ENCODE results near the gene PRDM11. TPM values are rescaled to one million over a fixed set of nuclear protein-coding genes. Genes with fewer than 3 reads are reported as not detected.

Gene PRDM11
- total RNA-seq, 1 experiment from 2014 or later: 14.7 TPM

DNA sequence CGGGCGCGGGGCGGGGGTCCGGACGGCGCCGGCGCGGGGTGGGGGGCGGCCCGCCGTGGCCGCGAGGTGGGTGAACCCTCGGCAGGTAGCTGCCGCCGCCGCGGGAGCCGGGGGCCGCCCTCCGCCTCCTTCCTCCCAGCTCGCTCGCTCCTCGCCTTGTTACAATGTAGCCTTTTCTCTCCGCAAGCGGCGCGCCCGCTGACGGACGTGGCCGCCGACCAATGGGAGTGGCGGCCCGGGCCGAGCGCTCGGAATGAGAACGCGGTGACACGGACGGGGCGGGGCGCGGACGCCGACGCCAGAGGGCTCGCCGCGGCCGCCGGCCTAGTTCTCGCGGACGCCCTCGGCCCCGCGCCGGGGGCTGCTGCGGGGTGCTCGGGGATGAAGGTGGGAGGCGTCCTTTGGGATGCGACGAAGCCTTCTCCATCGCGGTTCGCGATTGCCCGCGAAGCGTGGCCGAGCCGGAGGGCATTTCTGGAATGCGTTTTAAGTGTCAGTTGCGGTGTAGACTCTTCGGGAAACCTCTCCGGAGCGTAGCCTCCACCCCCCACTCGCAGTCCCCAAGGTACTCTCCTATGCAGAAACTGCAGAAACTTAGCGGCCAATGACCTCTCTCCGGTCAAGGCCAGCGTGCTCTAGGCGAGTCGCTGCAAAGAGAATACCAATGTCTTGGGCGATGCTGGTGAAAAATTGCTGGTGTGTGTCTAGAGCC, 734 bp downstream of the PRDM11 start:
- Histone ChIP-seq H3K36me3 (no peaks in the 10 kb centered on the region), H3K4me1 (no peaks in the 10 kb centered on the region), H3K4me3 (peak overlapping the region; percentile 67), H3K27me3 (no peaks in the 10 kb centered on the region), H3K9me3 (replicated peaks) (no peaks in the 10 kb centered on the region), H3K27ac (peak overlapping the region; percentile 31; the same call in 1 of the 2 replicates)
- peak; percentile 94 to 95 for DNase-seq

DNA sequence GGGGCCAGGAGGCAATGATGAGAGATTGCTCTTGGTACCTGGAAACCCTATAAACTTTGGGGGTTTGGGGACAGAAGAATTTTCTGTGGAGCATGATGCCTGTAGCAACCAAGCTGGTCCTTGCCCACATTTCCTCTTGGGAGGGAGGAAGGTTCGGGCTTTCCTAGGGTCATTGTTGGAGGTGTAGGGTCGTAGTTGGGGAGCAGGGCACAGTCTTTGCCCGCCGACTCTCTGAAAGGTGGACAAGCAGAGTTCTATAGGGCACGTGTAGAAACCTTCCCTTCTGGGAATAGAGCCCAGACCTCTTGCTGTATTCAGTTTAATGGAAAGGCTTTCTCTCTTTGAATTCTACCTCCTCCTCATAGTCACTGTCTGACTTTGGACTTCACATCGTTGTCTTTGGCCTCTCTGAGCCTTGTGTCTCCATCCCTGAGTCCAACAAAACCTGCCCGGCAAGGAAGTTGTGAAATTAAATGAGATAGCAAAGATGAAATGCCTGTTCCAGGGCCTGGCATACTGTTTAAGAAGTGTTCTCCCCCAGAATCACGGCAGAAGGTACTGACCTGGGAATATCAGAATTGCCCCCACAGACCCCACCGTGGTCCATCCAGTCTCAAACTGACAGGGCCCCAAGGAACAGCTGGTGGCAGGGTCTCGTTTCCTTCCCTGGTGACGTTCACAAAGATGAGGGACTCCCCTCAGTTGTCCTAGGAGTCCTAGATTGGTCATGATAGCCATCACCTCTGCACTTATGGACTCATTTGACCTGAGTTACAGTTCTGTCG, 1.6 kb downstream of the PRDM11 start:
- no peaks in the 10 kb centered on the region for H3K36me3 ChIP-seq
- no peaks in the 10 kb centered on the region for H3K9me3 ChIP-seq (replicated peaks)
- no peaks in the 10 kb centered on the region for H3K4me1 ChIP-seq
- H3K27me3 ChIP-seq: no peaks in the 10 kb centered on the region
- peak overlapping the region; percentile 67 for H3K4me3 ChIP-seq
- no peak overlapping the region for H3K27ac ChIP-seq
- DNase-seq: no peak

DNA sequence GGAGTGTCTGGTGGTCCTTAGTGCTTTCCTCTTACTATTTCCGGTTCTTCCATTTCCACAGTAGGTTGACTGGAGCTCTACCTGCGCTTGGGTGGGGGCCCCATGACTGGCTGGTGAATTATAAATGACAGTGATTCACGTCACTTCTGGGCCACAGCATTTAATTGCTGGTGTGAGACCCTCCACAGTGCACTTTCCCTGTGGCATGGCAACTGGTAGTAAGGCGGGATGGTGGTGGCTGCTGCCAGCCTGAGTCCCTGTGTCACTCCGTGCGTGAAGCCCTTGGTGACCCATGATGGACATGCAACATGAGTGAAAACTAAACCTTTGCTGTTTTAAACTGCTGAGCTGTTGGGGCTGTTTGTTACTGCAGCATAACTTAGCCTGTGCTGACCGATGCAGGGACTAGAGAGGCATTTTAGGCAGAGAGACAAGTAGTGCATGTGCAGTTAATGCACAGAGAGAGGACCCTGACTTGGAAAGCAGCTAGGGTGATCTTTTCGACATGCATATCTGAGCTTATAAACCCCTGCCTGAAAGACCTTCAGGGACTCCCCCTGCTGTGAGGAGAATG, 3.1 kb downstream of the PRDM11 start:
- Histone ChIP-seq H3K4me1 (no peaks in the 10 kb centered on the region), H3K27me3 (no peaks in the 10 kb centered on the region), H3K36me3 (no peaks in the 10 kb centered on the region), H3K27ac (no peak overlapping the region), H3K9me3 (replicated peaks) (no peaks in the 10 kb centered on the region), H3K4me3 (no peak overlapping the region)
- no peak for DNase-seq

DNA sequence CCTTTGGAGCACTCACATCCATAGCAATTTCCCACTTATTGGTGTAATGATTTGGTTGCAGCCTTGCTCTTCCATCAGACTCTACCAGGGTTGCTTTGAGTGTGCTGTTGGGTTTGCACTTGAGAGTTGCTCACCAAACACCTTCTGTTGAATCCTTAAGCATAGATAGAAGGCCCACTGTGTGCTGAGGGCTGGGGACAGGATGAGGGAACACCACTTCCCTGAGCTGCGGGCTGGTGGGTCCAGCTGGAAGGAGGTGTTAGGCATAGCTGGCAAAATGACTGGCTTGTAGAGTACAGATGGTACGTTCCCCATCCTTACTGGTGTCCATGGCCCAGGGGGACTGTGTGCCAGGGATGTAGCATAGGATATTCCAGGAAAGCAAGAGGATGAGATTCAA, 3.9 kb downstream of the PRDM11 start:
- H3K4me1 ChIP-seq: no peaks in the 10 kb centered on the region
- no peaks in the 10 kb centered on the region for H3K9me3 ChIP-seq (replicated peaks)
- no peak overlapping the region for H3K4me3 ChIP-seq
- no peak overlapping the region for H3K27ac ChIP-seq
- H3K27me3 ChIP-seq: no peaks in the 10 kb centered on the region
- H3K36me3 ChIP-seq: no peaks in the 10 kb centered on the region
- no peak for DNase-seq

DNA sequence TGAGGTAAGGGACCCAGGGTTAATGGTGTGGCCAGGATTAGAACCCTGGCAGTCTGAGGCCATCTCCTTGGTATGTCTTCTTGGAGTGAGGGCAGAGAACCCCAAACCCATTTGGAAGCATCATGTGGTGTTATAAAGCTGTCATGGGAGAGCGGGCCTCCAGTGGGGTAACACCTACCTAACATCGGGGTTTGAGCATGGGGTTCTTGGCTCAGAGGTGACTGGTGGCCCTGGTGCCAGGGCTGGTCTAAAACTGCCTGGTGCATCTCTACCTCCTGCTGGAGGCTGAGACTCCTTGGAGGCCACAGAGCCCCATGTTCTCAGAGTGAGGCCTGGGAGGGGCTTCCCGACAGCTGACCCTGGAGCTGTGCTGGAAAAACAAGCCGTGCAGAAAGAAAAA, 4.5 kb downstream of the PRDM11 start:
- Histone ChIP-seq H3K27me3 (no peaks in the 10 kb centered on the region), H3K4me1 (no peaks in the 10 kb centered on the region), H3K36me3 (no peaks in the 10 kb centered on the region), H3K27ac (no peak overlapping the region), H3K9me3 (replicated peaks) (no peaks in the 10 kb centered on the region), H3K4me3 (no peak overlapping the region)
- no peak for DNase-seq

DNA sequence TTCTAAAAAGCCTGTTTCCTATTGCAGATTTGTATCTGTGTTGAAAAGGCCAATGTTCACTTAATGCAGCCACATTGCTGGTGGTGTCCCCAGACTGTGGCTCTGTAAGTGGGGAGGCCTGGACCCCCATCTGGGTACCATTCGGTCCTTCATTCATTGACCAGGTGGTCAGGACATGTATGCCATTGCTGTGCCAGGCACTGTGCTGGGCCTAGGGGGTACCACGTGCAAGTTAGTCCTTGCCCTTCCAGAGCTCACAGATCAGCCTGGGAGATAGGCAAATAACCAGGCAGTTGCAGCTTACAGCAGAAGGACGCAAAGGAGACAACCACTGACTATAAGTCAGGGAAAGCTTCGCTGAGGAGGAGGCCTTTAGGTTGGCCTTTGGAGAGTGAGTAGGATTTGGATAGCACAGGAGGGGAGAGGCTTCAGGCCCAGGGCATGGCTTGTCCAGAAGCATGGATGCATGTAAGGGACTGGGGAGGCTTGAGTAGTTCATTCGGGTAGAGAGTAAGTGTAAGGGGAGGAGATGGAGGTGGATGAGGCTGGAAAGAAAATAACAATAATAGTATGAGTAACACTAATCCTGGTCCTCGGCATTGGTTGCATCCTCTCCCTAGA, 5.0 kb downstream of the PRDM11 start:
- Histone ChIP-seq H3K4me3 (no peak overlapping the region), H3K27me3 (no peaks in the 10 kb centered on the region), H3K27ac (no peak overlapping the region), H3K36me3 (no peaks in the 10 kb centered on the region), H3K4me1 (no peaks in the 10 kb centered on the region), H3K9me3 (replicated peaks) (no peaks in the 10 kb centered on the region)
- no peak for DNase-seq

DNA sequence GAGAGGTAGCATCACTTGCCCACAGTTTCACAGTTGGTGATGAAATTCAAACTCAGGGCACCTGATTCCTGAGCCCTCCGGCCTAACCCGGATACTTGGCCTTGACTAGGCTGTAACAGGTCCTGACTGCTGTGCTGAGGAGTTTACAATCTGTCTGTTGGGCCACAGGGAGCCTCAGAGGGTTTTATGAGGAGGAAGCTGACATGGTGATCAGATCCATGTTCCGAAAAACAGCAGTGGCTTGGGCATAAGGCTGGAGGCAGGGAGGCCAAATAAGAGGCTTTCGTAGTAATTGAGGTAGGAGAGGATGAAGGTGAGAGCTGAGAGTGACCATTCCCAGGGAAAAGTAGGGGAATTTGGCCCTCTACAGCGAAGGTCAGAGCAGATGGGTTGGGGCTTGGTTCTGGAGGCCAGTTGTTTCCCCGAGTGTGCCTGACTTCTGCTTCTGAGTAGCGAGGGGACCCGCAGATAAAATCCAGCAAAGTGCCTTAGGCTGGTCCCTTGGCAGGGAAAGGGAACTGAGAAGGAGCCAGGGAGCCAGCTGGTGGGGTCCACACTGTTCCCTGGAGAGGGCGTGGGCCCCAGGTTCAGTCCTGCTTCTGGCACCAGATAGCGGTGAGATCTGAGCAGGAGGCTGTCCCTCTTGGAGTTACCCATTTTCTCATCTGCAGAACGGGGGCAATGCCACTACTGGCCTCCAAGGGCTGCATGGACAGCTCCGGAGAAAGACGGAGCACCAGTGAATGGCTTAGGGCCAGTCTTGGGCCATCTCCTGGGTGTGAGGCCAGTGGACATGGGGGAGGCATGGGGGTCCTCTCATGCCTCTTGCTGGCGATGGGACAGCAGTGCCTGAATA, 6.5 kb downstream of the PRDM11 start:
- Histone ChIP-seq H3K27me3 (no peaks in the 10 kb centered on the region), H3K4me3 (no peak overlapping the region), H3K36me3 (no peaks in the 10 kb centered on the region), H3K4me1 (peaks cover 3% of the 10 kb centered on the region; the same call in 1 of the 2 replicates), H3K27ac (no peak overlapping the region), H3K9me3 (replicated peaks) (no peaks in the 10 kb centered on the region)
- DNase-seq: no peak

DNA sequence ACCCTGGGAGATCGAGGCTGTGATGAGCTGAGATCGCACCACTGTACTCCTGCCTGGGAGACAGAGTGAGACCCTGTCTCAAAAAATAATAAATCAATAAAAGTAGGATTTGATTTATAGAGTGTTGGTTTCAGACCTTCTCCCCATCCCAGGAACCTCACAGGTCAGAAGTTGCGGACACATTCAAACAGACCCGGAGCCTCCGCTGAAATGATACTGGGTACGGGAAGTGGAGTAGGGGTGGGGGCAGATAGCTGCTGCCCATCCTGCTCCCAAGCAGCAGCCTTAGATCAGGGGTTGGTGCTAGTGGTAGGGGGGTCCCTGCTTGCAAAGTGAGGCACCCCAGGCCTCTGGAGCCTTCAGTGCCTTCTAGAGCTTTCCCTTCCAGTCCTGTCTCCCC, 7.8 kb downstream of the PRDM11 start:
- H3K9me3 ChIP-seq (replicated peaks): no peaks in the 10 kb centered on the region
- no peaks in the 10 kb centered on the region for H3K27me3 ChIP-seq
- H3K27ac ChIP-seq: no peak overlapping the region
- no peaks in the 10 kb centered on the region for H3K36me3 ChIP-seq
- H3K4me1 ChIP-seq: peaks cover 15% of the 10 kb centered on the region; the same call in 1 of the 2 replicates
- no peak for DNase-seq
- no peak overlapping the region for H3K4me3 ChIP-seq

DNA sequence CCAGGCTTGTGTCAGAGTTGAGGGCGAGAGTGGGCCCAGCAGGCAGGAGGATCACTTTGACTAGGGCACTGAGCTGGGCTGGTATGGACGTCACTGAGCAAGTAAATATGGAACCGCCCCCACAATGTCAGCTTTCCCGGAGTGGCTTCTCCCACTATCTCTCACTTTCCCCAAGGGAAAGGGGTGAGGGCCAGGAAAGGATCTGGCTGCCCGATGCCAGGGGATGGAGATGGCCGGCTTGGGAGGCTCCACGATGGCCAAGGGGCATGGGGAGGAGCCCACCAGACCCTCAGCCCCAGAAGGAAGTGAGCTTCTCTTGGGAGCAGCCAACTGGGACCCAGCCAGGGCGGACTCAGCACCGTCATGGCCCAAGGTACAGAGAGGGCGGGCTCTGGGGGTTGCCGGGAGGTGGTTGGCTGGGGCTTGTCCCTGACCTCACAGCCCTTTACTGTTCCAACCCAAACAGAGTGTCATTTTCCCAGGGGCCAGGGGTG, 8.7 kb downstream of the PRDM11 start:
- no peaks in the 10 kb centered on the region for H3K27me3 ChIP-seq
- no peak for DNase-seq
- no peaks in the 10 kb centered on the region for H3K9me3 ChIP-seq (replicated peaks)
- peaks cover 15% of the 10 kb centered on the region; the same call in 1 of the 2 replicates for H3K4me1 ChIP-seq
- no peaks in the 10 kb centered on the region for H3K36me3 ChIP-seq
- no peak overlapping the region for H3K27ac ChIP-seq
- H3K4me3 ChIP-seq: no peak overlapping the region

DNA sequence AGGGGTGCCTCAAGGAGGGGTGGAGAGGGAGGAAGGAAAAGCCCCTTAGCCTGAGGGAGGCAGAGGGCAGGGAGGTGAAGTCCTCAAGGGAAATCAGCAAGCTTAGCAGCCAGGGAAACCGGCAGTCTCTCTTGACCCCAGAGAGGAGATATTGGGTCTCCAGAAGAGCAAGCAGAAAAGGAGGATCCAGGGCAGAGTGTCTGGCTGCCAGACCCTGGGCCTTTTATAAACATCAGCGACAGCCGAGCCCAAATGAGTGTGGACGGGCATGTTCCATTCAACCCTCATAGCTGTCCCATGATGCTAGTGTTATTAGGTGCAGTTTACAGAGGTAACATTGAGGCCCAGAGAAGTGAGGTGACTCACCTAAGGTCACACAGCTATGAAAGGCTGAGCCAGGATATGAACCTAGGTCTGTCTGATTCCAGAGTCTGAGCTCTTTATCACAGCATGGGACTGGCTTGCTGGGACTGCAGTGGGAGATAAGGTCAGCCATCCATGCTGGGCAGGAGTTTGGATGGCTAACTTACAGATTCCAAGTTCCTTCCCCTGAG, 9.3 kb downstream of the PRDM11 start:
- H3K27ac ChIP-seq: no peak overlapping the region
- no peak overlapping the region for H3K4me3 ChIP-seq
- no peaks in the 10 kb centered on the region for H3K27me3 ChIP-seq
- no peaks in the 10 kb centered on the region for H3K36me3 ChIP-seq
- H3K4me1 ChIP-seq: peaks cover 15% of the 10 kb centered on the region; the same call in 1 of the 2 replicates
- no peaks in the 10 kb centered on the region for H3K9me3 ChIP-seq (replicated peaks)
- DNase-seq: no peak

DNA sequence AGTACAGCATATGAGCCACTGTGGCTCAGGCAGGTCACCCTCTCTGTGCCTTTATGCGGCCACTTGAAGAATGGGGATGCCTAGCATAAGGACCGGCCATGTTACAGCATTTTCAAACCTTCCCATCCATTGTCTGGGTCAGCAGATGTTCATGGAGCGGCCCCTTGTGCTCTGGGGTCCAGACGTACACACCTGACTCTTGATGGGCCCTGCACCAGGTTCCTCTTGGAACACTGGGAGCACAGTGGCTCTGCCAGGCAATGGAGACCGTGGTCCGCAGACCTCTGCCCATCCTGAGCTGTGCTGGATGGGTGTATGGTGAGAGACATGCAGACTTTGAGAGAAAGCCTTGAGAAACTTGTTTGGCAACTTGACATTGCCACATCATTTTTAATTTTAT, 9.8 kb downstream of the PRDM11 start:
- Histone ChIP-seq H3K27ac (no peak overlapping the region), H3K4me3 (no peak overlapping the region), H3K4me1 (peaks cover 19% of the 10 kb centered on the region; the same call in 1 of the 2 replicates), H3K9me3 (replicated peaks) (no peaks in the 10 kb centered on the region), H3K27me3 (no peaks in the 10 kb centered on the region), H3K36me3 (no peaks in the 10 kb centered on the region)
- no peak for DNase-seq

DNA sequence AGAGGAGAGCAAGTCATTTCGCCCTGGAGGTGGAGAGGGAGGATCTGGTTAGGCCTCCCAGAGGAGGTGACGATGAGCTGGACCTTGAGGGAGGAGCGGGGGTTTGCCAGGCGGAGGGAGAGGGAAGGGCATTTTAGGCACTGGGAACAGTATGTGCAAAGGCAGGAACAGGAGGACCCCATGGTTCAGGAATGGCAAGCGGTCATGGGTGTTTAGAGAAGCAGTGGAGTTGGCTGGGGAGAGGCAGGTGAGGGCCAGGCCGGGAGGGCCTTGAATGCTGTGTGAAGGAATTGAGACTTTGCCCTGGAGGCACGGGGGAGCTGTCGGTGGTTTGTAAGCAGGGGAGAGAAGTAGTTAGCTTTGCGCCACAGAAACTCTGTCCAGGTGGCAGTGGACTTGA, 10.3 kb downstream of the PRDM11 start:
- H3K27me3 ChIP-seq: no peaks in the 10 kb centered on the region
- peaks cover 24% of the 10 kb centered on the region for H3K4me1 ChIP-seq
- no peak for DNase-seq
- no peaks in the 10 kb centered on the region for H3K36me3 ChIP-seq
- H3K9me3 ChIP-seq (replicated peaks): no peaks in the 10 kb centered on the region
- no peak overlapping the region for H3K27ac ChIP-seq
- no peak overlapping the region for H3K4me3 ChIP-seq

DNA sequence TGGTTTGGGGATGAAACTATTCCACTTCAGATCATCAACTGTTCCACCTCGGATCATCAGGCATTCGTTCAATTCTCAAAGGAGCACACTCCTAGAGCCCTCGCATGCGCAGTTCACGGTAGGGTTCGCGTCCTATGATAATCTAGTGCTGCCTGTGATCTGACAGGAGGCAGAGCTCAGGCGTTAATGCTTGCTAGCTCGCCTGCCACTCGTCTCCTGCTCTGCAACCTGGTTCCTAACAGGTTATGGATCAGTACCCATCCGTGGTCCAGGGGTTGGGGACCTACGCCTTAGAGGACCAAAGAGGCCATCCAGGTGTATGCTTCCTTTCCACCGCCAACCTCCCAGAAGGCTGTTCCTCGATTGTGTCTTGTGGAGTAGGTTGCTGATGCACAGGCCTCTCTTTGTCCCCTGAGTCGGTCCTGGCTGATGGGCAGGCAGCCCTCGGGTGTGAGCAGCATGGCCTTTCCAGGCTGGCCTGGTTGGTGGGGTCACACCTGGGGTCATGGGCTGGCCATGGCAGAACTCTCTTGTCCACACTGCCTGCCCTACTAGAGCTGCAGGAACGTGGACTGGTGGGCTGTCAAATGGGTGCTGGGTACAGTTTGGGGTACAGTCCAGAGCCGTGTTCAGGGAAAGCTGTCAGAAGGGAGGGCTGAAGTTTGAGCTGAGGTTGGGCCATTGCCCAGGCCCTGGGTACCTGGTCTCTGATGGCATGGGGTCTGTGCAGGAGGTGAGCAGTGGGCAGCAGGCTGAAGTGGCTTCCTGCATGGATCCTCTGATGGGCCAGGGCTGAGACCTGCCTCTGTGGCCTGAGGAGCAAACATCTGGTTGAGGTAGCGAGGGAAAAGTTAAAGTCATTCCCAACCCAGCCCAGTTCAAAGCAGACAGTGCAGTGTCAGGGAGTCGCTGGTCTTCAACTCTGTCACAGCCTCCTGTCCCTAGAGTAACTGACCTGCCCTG, 11.1 kb downstream of the PRDM11 start:
- no peaks in the 10 kb centered on the region for H3K27me3 ChIP-seq
- DNase-seq: no peak
- H3K4me3 ChIP-seq: no peak overlapping the region
- H3K27ac ChIP-seq: no peak overlapping the region
- H3K4me1 ChIP-seq: peaks cover 32% of the 10 kb centered on the region
- H3K9me3 ChIP-seq (replicated peaks): no peaks in the 10 kb centered on the region
- H3K36me3 ChIP-seq: no peaks in the 10 kb centered on the region

Measured in SJCRH30 (cell line).